ENCODE data around the gene ENAH.

ENAH gene

GRCh38 chr1:225471453-225472301 lies 181.2 kb downstream of the ENAH start:
- TF ChIP-seq GABPA (IDR thresholded peaks at IDR 0.05; ENCODE audit: low read depth), result no peak
- TF ChIP-seq CTCF (IDR thresholded peaks at IDR 0.05; ENCODE audit: insufficient read depth, low read length), result no peak
- TF ChIP-seq POLR2AphosphoS5 (IDR thresholded peaks at IDR 0.05; ENCODE audit: low read depth), result no peak
- TF ChIP-seq REST (IDR thresholded peaks at IDR 0.05; ENCODE audit: insufficient replicate concordance, low read depth), result no peak
- TF ChIP-seq SPI1 (IDR thresholded peaks at IDR 0.05; ENCODE audit: borderline replicate concordance, low read depth), result no peak
- DNase-seq (ENCODE audit: low read depth in 1 of 2, low spot score in 1 of 2), result no peak
- no peaks in the 10 kb centered on the region for H3K27me3 ChIP-seq (ENCODE audit: insufficient read depth, poor library complexity, severe bottlenecking)
- no peak overlapping the region for H3K27ac ChIP-seq (replicated peaks)
- H3K4me3 ChIP-seq (replicated peaks; ENCODE audit: insufficient read depth, low read length), result no peak overlapping the region

GRCh38 chr1:225471109-225471452 lies 181.8 kb downstream of the ENAH start:
- no peak overlapping the region for H3K27ac ChIP-seq (replicated peaks)
- no peak for DNase-seq (ENCODE audit: low read depth in 1 of 2, low spot score in 1 of 2)
- no peak overlapping the region for H3K4me3 ChIP-seq (replicated peaks; ENCODE audit: insufficient read depth, low read length)
- H3K27me3 ChIP-seq (ENCODE audit: insufficient read depth, poor library complexity, severe bottlenecking), result no peaks in the 10 kb centered on the region
- TF ChIP-seq CTCF (IDR thresholded peaks at IDR 0.05; ENCODE audit: insufficient read depth, low read length), result no peak
- no peak for TF ChIP-seq GABPA (IDR thresholded peaks at IDR 0.05; ENCODE audit: low read depth)
- no peak for TF ChIP-seq SPI1 (IDR thresholded peaks at IDR 0.05; ENCODE audit: borderline replicate concordance, low read depth)
- TF ChIP-seq REST (IDR thresholded peaks at IDR 0.05; ENCODE audit: insufficient replicate concordance, low read depth), result no peak
- TF ChIP-seq POLR2AphosphoS5 (IDR thresholded peaks at IDR 0.05; ENCODE audit: low read depth), result no peak

- Histone ChIP-seq H3K27ac (replicated peaks) (no peak overlapping the region), H3K27me3 (ENCODE audit: insufficient read depth, poor library complexity, severe bottlenecking) (no peaks in the 10 kb centered on the region), H3K4me3 (replicated peaks; ENCODE audit: insufficient read depth, low read length) (no peak overlapping the region)
- DNase-seq (ENCODE audit: low read depth in 1 of 2, low spot score in 1 of 2), result no peak
- TF ChIP-seq CTCF (IDR thresholded peaks at IDR 0.05; ENCODE audit: insufficient read depth, low read length) (no peak), GABPA (IDR thresholded peaks at IDR 0.05; ENCODE audit: low read depth) (no peak), SPI1 (IDR thresholded peaks at IDR 0.05; ENCODE audit: borderline replicate concordance, low read depth) (no peak), REST (IDR thresholded peaks at IDR 0.05; ENCODE audit: insufficient replicate concordance, low read depth) (no peak), POLR2AphosphoS5 (IDR thresholded peaks at IDR 0.05; ENCODE audit: low read depth) (no peak)
Measured at GRCh38 chr1:225470211-225471108, 182.5 kb downstream of the ENAH start.

All from HL-60 (cell line).